Nephron progenitor cell (in vitro differentiated cells): ENCODE results near the gene RAD51B.

Experiments used
- DNase-seq: peaks from one replicate; pipeline ENCODE4 v3.0.0; 2021
- H3K27ac Mint-ChIP-seq: 2 replicates; pipeline ENCODE4 v1.8.0; 2021; ENCODE audit warnings: mild to moderate bottlenecking, moderate library complexity, mixed read lengths
- H3K27me3 Mint-ChIP-seq: 2 replicates; pipeline ENCODE4 v1.8.0; 2021; ENCODE audit warnings: mild to moderate bottlenecking, low read depth, mixed read lengths; ENCODE audit not compliant: poor library complexity
- H3K36me3 Mint-ChIP-seq: 2 replicates; pipeline ENCODE4 v1.8.0; 2021; ENCODE audit warnings: low read depth, mixed read lengths
- H3K4me1 Mint-ChIP-seq: 2 replicates; pipeline ENCODE4 v1.8.0; 2021; ENCODE audit warnings: mixed read lengths
- H3K4me3 Mint-ChIP-seq: 2 replicates; pipeline ENCODE4 v1.8.0; 2021; ENCODE audit warnings: mild to moderate bottlenecking, moderate library complexity, mixed read lengths
- H3K9me3 Mint-ChIP-seq: 2 replicates; pipeline ENCODE4 v1.8.0; 2021; ENCODE audit warnings: mild to moderate bottlenecking, moderate library complexity, mixed read lengths
- TF ChIP-seq, protein P1 (sequence below): fragments of 200-600 bp; sonication (generic); IDR thresholded peaks from 2 replicates; pipeline ENCODE4 v1.5.0; 2021; ENCODE audit warnings: antibody characterized with exemption

Gene RAD51B

DNA sequence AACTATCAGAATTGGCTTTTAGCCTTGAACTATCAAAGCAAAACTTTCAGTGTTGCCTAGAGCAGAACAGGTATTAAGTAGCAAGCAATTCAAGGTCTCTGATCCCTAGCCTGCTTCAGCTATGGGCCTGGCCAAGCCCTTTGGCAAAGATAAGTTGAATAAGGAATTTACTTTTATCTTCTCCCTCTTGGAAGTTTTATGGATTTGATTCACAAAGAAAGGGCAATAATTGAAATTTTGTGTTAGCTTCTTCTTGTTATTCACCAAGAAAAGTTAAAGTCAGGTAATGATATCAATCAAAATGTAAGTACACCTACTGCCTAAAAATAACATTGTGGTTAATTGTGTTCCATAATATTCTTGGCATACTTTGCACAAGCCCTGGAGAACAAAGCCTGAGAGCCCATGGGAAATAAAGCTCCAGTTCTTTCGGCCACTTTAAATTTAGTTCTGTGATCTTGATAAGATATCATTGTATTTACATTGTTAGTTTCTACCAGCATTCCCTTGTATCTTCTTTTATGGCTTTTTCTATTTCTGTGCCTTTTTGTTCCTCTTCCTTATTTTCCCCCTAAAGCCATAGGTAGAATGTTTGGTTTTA lies 158.0 kb downstream of the RAD51B start:
- Mint-ChIP-seq H3K36me3 (peaks cover 5% of the 10 kb centered on the region), H3K27me3 (no peaks in the 10 kb centered on the region), H3K9me3 (peaks cover 3% of the 10 kb centered on the region), H3K4me1 (peaks cover 47% of the 10 kb centered on the region), H3K4me3 (no peak overlapping the region), H3K27ac (peak overlapping the region; percentile 78)
- TF ChIP-seq, protein P1, sequence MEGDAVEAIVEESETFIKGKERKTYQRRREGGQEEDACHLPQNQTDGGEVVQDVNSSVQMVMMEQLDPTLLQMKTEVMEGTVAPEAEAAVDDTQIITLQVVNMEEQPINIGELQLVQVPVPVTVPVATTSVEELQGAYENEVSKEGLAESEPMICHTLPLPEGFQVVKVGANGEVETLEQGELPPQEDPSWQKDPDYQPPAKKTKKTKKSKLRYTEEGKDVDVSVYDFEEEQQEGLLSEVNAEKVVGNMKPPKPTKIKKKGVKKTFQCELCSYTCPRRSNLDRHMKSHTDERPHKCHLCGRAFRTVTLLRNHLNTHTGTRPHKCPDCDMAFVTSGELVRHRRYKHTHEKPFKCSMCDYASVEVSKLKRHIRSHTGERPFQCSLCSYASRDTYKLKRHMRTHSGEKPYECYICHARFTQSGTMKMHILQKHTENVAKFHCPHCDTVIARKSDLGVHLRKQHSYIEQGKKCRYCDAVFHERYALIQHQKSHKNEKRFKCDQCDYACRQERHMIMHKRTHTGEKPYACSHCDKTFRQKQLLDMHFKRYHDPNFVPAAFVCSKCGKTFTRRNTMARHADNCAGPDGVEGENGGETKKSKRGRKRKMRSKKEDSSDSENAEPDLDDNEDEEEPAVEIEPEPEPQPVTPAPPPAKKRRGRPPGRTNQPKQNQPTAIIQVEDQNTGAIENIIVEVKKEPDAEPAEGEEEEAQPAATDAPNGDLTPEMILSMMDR, result no peak
- no peak for DNase-seq

DNA sequence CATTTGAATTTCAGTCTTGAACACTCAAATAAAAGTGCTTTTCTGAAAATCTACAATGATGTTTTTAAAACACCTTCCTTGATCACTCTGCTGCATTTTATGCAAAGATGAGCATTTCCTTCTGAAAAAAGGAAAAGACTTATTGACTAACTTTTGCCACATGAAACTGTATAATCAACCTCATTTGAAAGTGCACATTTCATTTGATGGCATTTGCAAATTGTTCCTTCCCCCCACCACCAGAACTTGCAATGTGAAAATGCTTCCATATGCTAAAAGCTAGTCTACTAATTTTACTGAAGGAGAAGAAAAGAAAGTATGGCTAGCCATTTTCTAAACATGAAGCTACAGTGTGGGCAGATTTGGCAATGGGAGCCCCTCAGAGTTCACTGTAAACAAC lies 159.2 kb downstream of the RAD51B start:
- DNase-seq, result no peak
- Mint-ChIP-seq H3K4me3 (no peak overlapping the region), H3K36me3 (peaks cover 5% of the 10 kb centered on the region), H3K27me3 (no peaks in the 10 kb centered on the region), H3K9me3 (peaks cover 3% of the 10 kb centered on the region), H3K4me1 (peaks cover 39% of the 10 kb centered on the region), H3K27ac (peak overlapping the region; percentile 55)
- TF ChIP-seq, protein P1, result no peak

DNA sequence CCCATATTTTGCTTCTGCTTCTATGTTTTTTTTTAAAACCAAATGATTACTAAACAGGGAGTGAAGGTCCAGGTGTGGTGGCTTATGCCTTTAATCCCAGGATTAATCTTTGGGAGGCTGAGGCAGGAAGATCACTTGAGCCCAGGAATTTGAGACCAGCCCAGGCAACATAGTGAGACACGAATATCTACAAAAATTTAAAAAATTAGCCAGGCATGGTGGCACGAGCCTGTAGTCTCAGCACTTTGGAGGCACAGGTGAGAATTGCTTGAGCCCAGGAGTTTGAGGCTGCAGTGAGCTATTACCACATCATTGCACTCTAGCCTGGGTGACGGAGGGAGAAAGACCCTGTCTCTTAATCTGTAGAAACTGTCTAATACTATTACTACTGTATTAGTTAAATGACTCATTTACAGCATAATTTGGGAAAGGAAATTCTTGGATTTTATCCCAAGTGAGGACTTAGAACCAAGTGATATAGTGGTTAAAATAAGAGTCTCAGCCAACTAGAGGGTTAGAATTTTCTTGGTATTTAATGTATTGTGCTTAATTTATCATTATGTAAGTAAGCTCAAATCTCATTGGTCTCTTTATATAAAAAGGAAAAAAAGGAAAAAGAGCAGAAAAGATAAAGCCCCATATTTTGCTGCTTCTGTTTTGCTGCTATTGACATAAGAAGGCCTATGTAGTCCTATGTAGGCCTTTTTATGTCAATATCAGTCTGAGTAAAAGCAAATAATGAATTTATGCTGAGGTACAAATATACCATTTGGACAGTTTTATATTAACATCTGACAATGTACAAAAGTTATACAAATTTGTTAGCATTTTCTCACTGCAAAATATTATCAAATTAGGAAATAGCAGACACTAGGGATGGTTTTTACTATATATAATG lies 163.4 kb downstream of the RAD51B start:
- no peak for DNase-seq
- H3K27me3 Mint-ChIP-seq, result no peaks in the 10 kb centered on the region
- TF ChIP-seq, protein P1, result no peak
- no peak overlapping the region for H3K4me3 Mint-ChIP-seq
- H3K4me1 Mint-ChIP-seq, result peaks cover 17% of the 10 kb centered on the region
- H3K36me3 Mint-ChIP-seq, result peaks cover 4% of the 10 kb centered on the region
- peaks cover 3% of the 10 kb centered on the region for H3K9me3 Mint-ChIP-seq
- no peak overlapping the region for H3K27ac Mint-ChIP-seq

DNA sequence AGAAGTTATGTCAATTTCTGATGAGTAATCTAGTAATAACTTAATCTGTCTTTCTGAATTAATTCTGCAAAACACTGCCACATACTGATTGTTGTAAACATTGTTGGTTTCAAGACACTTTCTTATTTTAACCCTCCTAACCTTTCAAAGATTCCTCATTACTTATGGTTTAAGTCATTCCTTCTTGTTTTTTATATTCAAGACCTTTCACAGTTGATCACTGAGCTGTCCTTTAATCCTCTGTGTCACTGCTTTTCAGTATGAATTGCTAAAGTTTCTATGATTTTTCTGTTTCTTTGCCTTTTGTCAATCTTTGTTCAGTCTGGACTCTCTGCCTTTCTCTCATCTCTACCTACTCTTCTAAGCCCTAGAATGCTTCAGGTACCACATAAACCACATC lies 164.7 kb downstream of the RAD51B start:
- H3K9me3 Mint-ChIP-seq, result peaks cover 3% of the 10 kb centered on the region
- H3K27me3 Mint-ChIP-seq, result no peaks in the 10 kb centered on the region
- no peak for DNase-seq
- H3K4me1 Mint-ChIP-seq, result peaks cover 4% of the 10 kb centered on the region
- no peak overlapping the region for H3K27ac Mint-ChIP-seq
- TF ChIP-seq, protein P1, result no peak
- peaks cover 4% of the 10 kb centered on the region for H3K36me3 Mint-ChIP-seq
- no peak overlapping the region for H3K4me3 Mint-ChIP-seq

DNA sequence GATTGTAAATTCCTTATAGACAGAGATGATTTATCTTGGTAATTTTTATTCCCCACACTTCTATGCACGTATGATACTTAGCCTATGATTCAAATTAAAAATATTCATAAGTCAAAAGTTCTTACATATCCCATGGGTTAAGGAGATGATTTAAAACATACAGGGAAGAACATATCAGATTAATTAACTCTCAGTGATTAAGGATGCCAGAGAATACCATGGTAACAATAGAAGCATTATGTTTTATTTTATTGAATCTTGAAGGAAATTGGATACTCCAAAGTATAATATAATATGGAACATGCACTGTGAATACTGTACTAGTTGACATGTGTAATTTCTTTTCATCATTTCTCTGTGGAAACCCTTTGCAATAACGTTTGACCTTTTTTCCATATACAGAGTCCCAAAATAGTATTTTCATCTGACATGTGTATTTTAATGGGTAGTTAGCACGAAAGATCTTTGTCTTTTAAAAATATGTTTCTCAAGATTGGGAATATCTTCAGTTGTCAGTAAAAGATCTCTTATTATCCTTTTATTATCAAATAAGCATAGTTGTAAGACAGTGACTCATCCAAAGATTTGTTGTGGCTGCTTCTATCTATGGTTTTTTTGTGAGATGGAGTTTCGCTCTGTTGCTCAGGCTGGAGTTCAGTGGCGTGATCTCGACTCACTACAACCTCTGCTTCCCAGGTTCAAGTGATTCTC lies 166.7 kb downstream of the RAD51B start:
- H3K27ac Mint-ChIP-seq, result no peak overlapping the region

More for the DNA sequence above, 166.7 kb downstream of the RAD51B start:
- TF ChIP-seq, protein P1, result no peak
- DNase-seq, result no peak
- Mint-ChIP-seq H3K27me3 (no peaks in the 10 kb centered on the region), H3K9me3 (peaks cover 3% of the 10 kb centered on the region), H3K36me3 (peaks cover 4% of the 10 kb centered on the region), H3K4me3 (no peak overlapping the region), H3K4me1 (peaks cover 8% of the 10 kb centered on the region)
